IPS-20b (cell line): ENCODE data around the gene MALSU1.

Experiments used
- H3K27ac ChIP-seq: one replicate; pipeline ENCODE4 v1.5.1; 2013; ENCODE audit warnings: low read length
- H3K27me3 ChIP-seq: 2 replicates; pipeline ENCODE4 v1.6.1; 2013; ENCODE audit warnings: mild to moderate bottlenecking, low read length, inconsistent platforms; ENCODE audit not compliant: insufficient read depth
- H3K36me3 ChIP-seq: 2 replicates; pipeline ENCODE4 v1.6.1; 2013; ENCODE audit warnings: low read depth, mild to moderate bottlenecking, inconsistent platforms, low read length, moderate library complexity; ENCODE audit not compliant: insufficient read depth
- H3K4me1 ChIP-seq: 2 replicates; pipeline ENCODE4 v1.6.1; 2013; ENCODE audit warnings: mild to moderate bottlenecking, control low read depth, inconsistent platforms, low read length, moderate library complexity; ENCODE audit not compliant: insufficient read depth
- H3K4me3 ChIP-seq: 2 replicates; pipeline ENCODE4 v1.5.1; 2013; ENCODE audit warnings: mild to moderate bottlenecking, low read length, inconsistent platforms
- H3K9ac ChIP-seq: 2 replicates; pipeline ENCODE4 v1.6.1; 2013; ENCODE audit warnings: low read depth, mild to moderate bottlenecking, inconsistent platforms, low read length, moderate library complexity
- H3K9me3 ChIP-seq: 2 replicates; pipeline ENCODE4 v1.6.1; 2013; ENCODE audit warnings: mild to moderate bottlenecking, low read depth, low read length, inconsistent platforms; ENCODE audit not compliant: insufficient read depth

MALSU1 gene

GRCh38 chr7:23315366-23315765 is 16.2 kb downstream of the MALSU1 start:
- Histone ChIP-seq H3K4me3 (no peak overlapping the region), H3K27me3 (no peaks in the 10 kb centered on the region), H3K9ac (no peak overlapping the region), H3K9me3 (no peaks in the 10 kb centered on the region), H3K4me1 (no peaks in the 10 kb centered on the region), H3K36me3 (peaks cover 99% of the 10 kb centered on the region), H3K27ac (no peak overlapping the region)

GRCh38 chr7:23331132-23331531 is 32.0 kb downstream of the MALSU1 start:
- Histone ChIP-seq H3K4me3 (no peak overlapping the region), H3K27me3 (no peaks in the 10 kb centered on the region), H3K4me1 (no peaks in the 10 kb centered on the region), H3K36me3 (peaks cover 84% of the 10 kb centered on the region), H3K9ac (no peak overlapping the region), H3K27ac (no peak overlapping the region), H3K9me3 (no peaks in the 10 kb centered on the region)

GRCh38 chr7:23332193-23332592 is 33.1 kb downstream of the MALSU1 start:
- H3K4me3 ChIP-seq: no peak overlapping the region
- H3K4me1 ChIP-seq: no peaks in the 10 kb centered on the region
- H3K27me3 ChIP-seq: no peaks in the 10 kb centered on the region
- peaks cover 95% of the 10 kb centered on the region for H3K36me3 ChIP-seq
- H3K9me3 ChIP-seq: no peaks in the 10 kb centered on the region
- H3K9ac ChIP-seq: no peak overlapping the region
- H3K27ac ChIP-seq: no peak overlapping the region

GRCh38 chr7:23332910-23333612 is 33.9 kb downstream of the MALSU1 start:
- H3K4me1 ChIP-seq: no peaks in the 10 kb centered on the region
- no peak overlapping the region for H3K9ac ChIP-seq
- no peaks in the 10 kb centered on the region for H3K9me3 ChIP-seq
- H3K27ac ChIP-seq: no peak overlapping the region
- no peak overlapping the region for H3K4me3 ChIP-seq
- H3K36me3 ChIP-seq: peaks cover 97% of the 10 kb centered on the region
- H3K27me3 ChIP-seq: no peaks in the 10 kb centered on the region

GRCh38 chr7:23333671-23334246 is 34.6 kb downstream of the MALSU1 start:
- H3K9me3 ChIP-seq: no peaks in the 10 kb centered on the region
- H3K4me1 ChIP-seq: no peaks in the 10 kb centered on the region
- H3K36me3 ChIP-seq: peaks cover 97% of the 10 kb centered on the region
- no peak overlapping the region for H3K4me3 ChIP-seq
- H3K9ac ChIP-seq: no peak overlapping the region
- H3K27ac ChIP-seq: no peak overlapping the region
- no peaks in the 10 kb centered on the region for H3K27me3 ChIP-seq

- Histone ChIP-seq H3K4me1 (no peaks in the 10 kb centered on the region), H3K27me3 (no peaks in the 10 kb centered on the region), H3K9me3 (no peaks in the 10 kb centered on the region), H3K27ac (no peak overlapping the region), H3K36me3 (peaks cover 97% of the 10 kb centered on the region), H3K9ac (no peak overlapping the region), H3K4me3 (no peak overlapping the region)
These were observed 35.4 kb downstream of the MALSU1 start for GRCh38 chr7:23334482-23335056.

- Histone ChIP-seq H3K27me3 (no peaks in the 10 kb centered on the region), H3K27ac (no peak overlapping the region), H3K4me3 (no peak overlapping the region), H3K36me3 (peaks cover 97% of the 10 kb centered on the region), H3K9ac (no peak overlapping the region), H3K4me1 (no peaks in the 10 kb centered on the region), H3K9me3 (no peaks in the 10 kb centered on the region)
These were observed 36.0 kb downstream of the MALSU1 start for GRCh38 chr7:23335136-23335535.

- Histone ChIP-seq H3K36me3 (peaks cover 98% of the 10 kb centered on the region), H3K27ac (no peak overlapping the region)
These were observed 36.5 kb downstream of the MALSU1 start for GRCh38 chr7:23335621-23336020.

GRCh38 chr7:23336086-23336485 is 36.9 kb downstream of the MALSU1 start:
- no peak overlapping the region for H3K9ac ChIP-seq
- H3K36me3 ChIP-seq: peaks cover 100% of the 10 kb centered on the region
- H3K4me3 ChIP-seq: no peak overlapping the region
- no peaks in the 10 kb centered on the region for H3K9me3 ChIP-seq
- H3K4me1 ChIP-seq: no peaks in the 10 kb centered on the region
- no peak overlapping the region for H3K27ac ChIP-seq
- H3K27me3 ChIP-seq: no peaks in the 10 kb centered on the region

More at GRCh38 chr7:23335621-23336020, 36.5 kb downstream of the MALSU1 start:
- Histone ChIP-seq H3K9ac (no peak overlapping the region), H3K4me1 (no peaks in the 10 kb centered on the region), H3K27me3 (no peaks in the 10 kb centered on the region), H3K4me3 (no peak overlapping the region), H3K9me3 (no peaks in the 10 kb centered on the region)

GRCh38 chr7:23336799-23337283 is 37.7 kb downstream of the MALSU1 start:
- H3K27ac ChIP-seq: no peak overlapping the region

GRCh38 chr7:23337374-23337773 is 38.2 kb downstream of the MALSU1 start:
- Histone ChIP-seq H3K36me3 (peaks cover 100% of the 10 kb centered on the region), H3K27me3 (no peaks in the 10 kb centered on the region), H3K27ac (no peak overlapping the region), H3K4me3 (no peak overlapping the region), H3K9ac (no peak overlapping the region), H3K4me1 (no peaks in the 10 kb centered on the region), H3K9me3 (no peaks in the 10 kb centered on the region)

More at GRCh38 chr7:23336799-23337283, 37.7 kb downstream of the MALSU1 start:
- Histone ChIP-seq H3K36me3 (peaks cover 100% of the 10 kb centered on the region), H3K27me3 (no peaks in the 10 kb centered on the region), H3K4me1 (no peaks in the 10 kb centered on the region), H3K4me3 (no peak overlapping the region), H3K9me3 (no peaks in the 10 kb centered on the region), H3K9ac (no peak overlapping the region)

- H3K36me3 ChIP-seq: peaks cover 100% of the 10 kb centered on the region
- no peaks in the 10 kb centered on the region for H3K4me1 ChIP-seq
- no peak overlapping the region for H3K9ac ChIP-seq
- no peaks in the 10 kb centered on the region for H3K9me3 ChIP-seq
- no peak overlapping the region for H3K4me3 ChIP-seq
- no peak overlapping the region for H3K27ac ChIP-seq
- H3K27me3 ChIP-seq: no peaks in the 10 kb centered on the region
These were observed 39.3 kb downstream of the MALSU1 start for GRCh38 chr7:23338439-23338838.
